Astrocyte (in vitro differentiated cells and primary cell): Measurements from ENCODE around the gene PRPF4. TPM values are rescaled to one million over a fixed set of nuclear protein-coding genes. Genes with fewer than 3 reads are reported as not detected.
"Not testable (repeated sequence)": the region's sequence is repeated elsewhere in the genome, so short reads cannot be mapped to it uniquely, and the experiment has no call there.

Experiments used
- DNase-seq: peaks from one replicate; pipeline ENCODE4 v3.0.0-alpha.2; 2010; ENCODE audit warnings: low read depth
- FAIRE-seq: peaks from 2 replicates; lab custom pipeline; 2011; peaks lifted over from hg19 to GRCh38; lab: Jason Lieb, UNC
- H2AFZ ChIP-seq: 2 replicates; pipeline ENCODE4 v1.6.0; 2012; ENCODE audit warnings: low read depth, low read length, inconsistent platforms
- H3K27ac ChIP-seq: 2 replicates; pipeline ENCODE4 v1.5.1; 2011; ENCODE audit warnings: low read depth, low read length, inconsistent platforms
- H3K27me3 ChIP-seq: 2 replicates; pipeline ENCODE4 v1.6.0; 2011; ENCODE audit warnings: low read length, inconsistent platforms; ENCODE audit not compliant: insufficient read depth
- H3K36me3 ChIP-seq: 2 replicates; pipeline ENCODE4 v1.5.1; 2011; ENCODE audit warnings: low read length, inconsistent platforms; ENCODE audit not compliant: insufficient read depth
- H3K4me1 ChIP-seq: 2 replicates; pipeline ENCODE4 v1.5.1; 2011; ENCODE audit warnings: low read length, inconsistent platforms; ENCODE audit not compliant: insufficient read depth
- H3K4me2 ChIP-seq: 2 replicates; pipeline ENCODE4 v1.6.0; 2012; ENCODE audit warnings: low read length, inconsistent platforms
- H3K4me3 ChIP-seq: 2 replicates; pipeline ENCODE4 v1.5.1; 2011; ENCODE audit warnings: low read depth, mild to moderate bottlenecking, low read length, inconsistent platforms; ENCODE audit not compliant: insufficient read depth
- H3K79me2 ChIP-seq: 2 replicates; pipeline ENCODE4 v1.6.0; 2012; ENCODE audit warnings: mild to moderate bottlenecking, low read length, inconsistent platforms; ENCODE audit not compliant: insufficient read depth
- H3K9ac ChIP-seq: 2 replicates; pipeline ENCODE4 v1.6.0; 2012; ENCODE audit warnings: mild to moderate bottlenecking, low read length, inconsistent platforms
- H3K9me3 ChIP-seq: 2 replicates; pipeline ENCODE4 v1.5.1; 2012; ENCODE audit warnings: low read depth, mild to moderate bottlenecking, low read length, inconsistent platforms; ENCODE audit not compliant: insufficient read depth
- H4K20me1 ChIP-seq: 2 replicates; pipeline ENCODE4 v1.6.0; 2012; ENCODE audit warnings: low read length, inconsistent platforms; ENCODE audit not compliant: insufficient read depth
- H3K27ac Mint-ChIP-seq: one replicate; pipeline ENCODE4 v1.8.0; 2021; ENCODE audit warnings: mild to moderate bottlenecking, mixed read lengths; ENCODE audit not compliant: unreplicated experiment
- H3K27me3 Mint-ChIP-seq: one replicate; pipeline ENCODE4 v1.8.0; 2021; ENCODE audit warnings: low read depth, mixed read lengths; ENCODE audit not compliant: unreplicated experiment
- H3K36me3 Mint-ChIP-seq: one replicate; pipeline ENCODE4 v1.8.0; 2021; ENCODE audit warnings: low read depth, mixed read lengths; ENCODE audit not compliant: unreplicated experiment
- H3K4me1 Mint-ChIP-seq: one replicate; pipeline ENCODE4 v1.8.0; 2021; ENCODE audit warnings: low read depth, mixed read lengths; ENCODE audit not compliant: unreplicated experiment
- H3K4me3 Mint-ChIP-seq: one replicate; pipeline ENCODE4 v1.8.0; 2021; ENCODE audit warnings: mild to moderate bottlenecking, moderate library complexity, mixed read lengths; ENCODE audit not compliant: unreplicated experiment
- H3K9me3 Mint-ChIP-seq: one replicate; pipeline ENCODE4 v1.8.0; 2021; ENCODE audit warnings: mild to moderate bottlenecking, mixed read lengths; ENCODE audit not compliant: unreplicated experiment
- CTCF ChIP-seq: IDR thresholded peaks from 2 replicates; pipeline ENCODE4 v1.5.1; 2011; ENCODE audit warnings: low read depth, mild to moderate bottlenecking, inconsistent platforms, low read length, moderate library complexity; ENCODE audit not compliant: insufficient read depth
- EZH2 ChIP-seq: IDR thresholded peaks from 2 replicates; pipeline ENCODE4 v1.6.1; 2012; ENCODE audit warnings: mild to moderate bottlenecking, low read length, inconsistent platforms; ENCODE audit not compliant: insufficient read depth
- total RNA-seq: library from RNA; stranded (reverse); gene quantifications from 2 replicates; pipeline ENCODE4 v1.2.1, GENCODE V29; 2021

Gene PRPF4
- total RNA-seq, 1 donor from 2014 or later = 33.4 TPM

GRCh38 chr9:113290052-113290607 is 14.7 kb downstream of the PRPF4 start:
- DNase-seq (no peak), FAIRE-seq (no peak)
- no peak overlapping the region for H3K9ac ChIP-seq
- H3K9me3 Mint-ChIP-seq = no peaks in the 10 kb centered on the region
- no peak overlapping the region for H3K4me2 ChIP-seq
- peaks cover 70% of the 10 kb centered on the region for H3K36me3 ChIP-seq
- peaks cover 15% of the 10 kb centered on the region for H3K36me3 Mint-ChIP-seq
- H3K27ac Mint-ChIP-seq = no peak overlapping the region
- no peaks in the 10 kb centered on the region for H3K4me1 ChIP-seq
- H3K4me3 Mint-ChIP-seq = no peak overlapping the region
- H3K79me2 ChIP-seq = peaks cover 3% of the 10 kb centered on the region
- H2AFZ ChIP-seq = no peak overlapping the region
- H3K4me3 ChIP-seq = no peak overlapping the region
- no peaks in the 10 kb centered on the region for H3K27me3 ChIP-seq
- H3K27ac ChIP-seq = no peak overlapping the region
- peaks cover 4% of the 10 kb centered on the region for H4K20me1 ChIP-seq
- no peak for TF ChIP-seq EZH2
- no peak for TF ChIP-seq CTCF
- no peaks in the 10 kb centered on the region for H3K4me1 Mint-ChIP-seq
- no peaks in the 10 kb centered on the region for H3K27me3 Mint-ChIP-seq
- H3K9me3 ChIP-seq = no peaks in the 10 kb centered on the region

- Histone ChIP-seq H2AFZ (no peak overlapping the region), H3K36me3 (peaks cover 43% of the 10 kb centered on the region)
These were observed 17.9 kb downstream of the PRPF4 start for GRCh38 chr9:113293285-113293878.

GRCh38 chr9:113296247-113296646 is 20.8 kb downstream of the PRPF4 start:
- not testable (repeated sequence) for H3K27ac ChIP-seq, H3K4me3 ChIP-seq, H3K9ac ChIP-seq, DNase-seq, H3K36me3 Mint-ChIP-seq, H4K20me1 ChIP-seq, H3K27ac Mint-ChIP-seq, H3K4me1 ChIP-seq, H3K79me2 ChIP-seq, H3K4me2 ChIP-seq, H3K27me3 Mint-ChIP-seq, H3K4me3 Mint-ChIP-seq, H3K9me3 Mint-ChIP-seq, H2AFZ ChIP-seq, H3K27me3 ChIP-seq, FAIRE-seq, H3K9me3 ChIP-seq
- H3K36me3 ChIP-seq = peaks cover 19% of the 10 kb centered on the region
- peaks cover 10% of the 10 kb centered on the region for H3K4me1 Mint-ChIP-seq

More at GRCh38 chr9:113293285-113293878, 17.9 kb downstream of the PRPF4 start:
- Histone ChIP-seq H3K27me3 (no peaks in the 10 kb centered on the region), H3K9me3 (no peaks in the 10 kb centered on the region), H3K9ac (no peak overlapping the region), H4K20me1 (peaks cover 4% of the 10 kb centered on the region), H3K4me3 (no peak overlapping the region), H3K4me1 (no peaks in the 10 kb centered on the region), H3K27ac (no peak overlapping the region), H3K79me2 (no peaks in the 10 kb centered on the region), H3K4me2 (no peak overlapping the region)
- no peaks in the 10 kb centered on the region for H3K27me3 Mint-ChIP-seq
- DNase-seq (no peak), FAIRE-seq (no peak)
- H3K27ac Mint-ChIP-seq = no peak overlapping the region
- no peak overlapping the region for H3K4me3 Mint-ChIP-seq
- peaks cover 13% of the 10 kb centered on the region for H3K36me3 Mint-ChIP-seq
- H3K9me3 Mint-ChIP-seq = no peaks in the 10 kb centered on the region
- H3K4me1 Mint-ChIP-seq = no peaks in the 10 kb centered on the region
- TF ChIP-seq CTCF = no peak
- TF ChIP-seq EZH2 = no peak
